Adrenal gland (tissue), 12 donors: ENCODE results near the gene TMEM132C. TPM values are rescaled to one million over a fixed set of nuclear protein-coding genes. Genes with fewer than 3 reads are reported as not detected.

Source experiments
- DNase-seq, 7 donors: peaks; one replicate each; pipeline ENCODE4 v3.0.0-alpha.2; 2019 to 2020
- H3K27ac ChIP-seq, 5 donors: fragments of 200-600 bp; sonication (generic) in 4 of 5; 1 replicate in 3 of 5; 2 replicates in 2 of 5; pipeline versions ENCODE4 v1.5.1 to v1.8.0; 2016 to 2020; ENCODE audit warnings: mild to moderate bottlenecking in 1 of 5
- H3K27me3 ChIP-seq: fragments of 200-600 bp; 2 replicates; pipeline ENCODE4 v1.8.0; 2021
- H3K36me3 ChIP-seq, 2 donors: fragments of 200-600 bp; replicated peaks in 1 of 2; 1 replicate in 1 of 2; 2 replicates in 1 of 2; pipeline versions ENCODE4 v1.5.1 to v1.8.0; 2018 to 2022
- H3K4me1 ChIP-seq, 2 donors: fragments of 200-600 bp; replicated peaks in 1 of 2; 1 replicate in 1 of 2; 2 replicates in 1 of 2; pipeline versions ENCODE4 v1.5.1 to v1.8.0; 2018 to 2021
- H3K4me3 ChIP-seq, 4 donors: fragments of 200-600 bp; sonication (generic) in 3 of 4; one replicate each; pipeline ENCODE4 v1.5.1; 2016 to 2018
- H3K9me3 ChIP-seq, 3 donors: fragments of 200-600 bp; sonication (generic) in 1 of 3; replicated peaks in 1 of 3; 1 replicate in 2 of 3; 2 replicates in 1 of 3; pipeline versions ENCODE4 v1.5.1 to v1.8.0; 2016 to 2021
- CTCF ChIP-seq, 6 experiments: fragments of 450-650 bp in 4 of 6; fragments of 200-600 bp in 2 of 6; sonication (generic) in 1 of 6; IDR thresholded peaks; 1 replicate in 5 of 6; 2 replicates in 1 of 6; pipeline versions ENCODE4 v1.5.1 to v1.8.0; 2016 to 2021; ENCODE audit warnings: antibody characterized with exemption in 6 of 6, mild to moderate bottlenecking in 2 of 6, moderate library complexity in 1 of 6
- POLR2A ChIP-seq, 2 donors: fragments of 450-650 bp; IDR thresholded peaks; one replicate each; pipeline ENCODE4 v1.6.1; 2017; ENCODE audit warnings: antibody characterized with exemption in 2 of 2, mild to moderate bottlenecking in 2 of 2, moderate library complexity in 1 of 2
- WGBS, 4 donors: extraction: QIAGEN DNeasy Blood & Tissue Kit in 2 of 4; methylation state at CpG; one replicate each; pipeline versions ENCODE4 v1.1.5 to v1.1.7; 2013 to 2017; 5-methylcytosine and 5-hydroxymethylcytosine counted together
- intact Hi-C, 2 donors: fragments of 100-400 bp; cut with DNase I; formaldehyde crosslinking; loops; one replicate each; pipeline versions ENCODE4 v1.14.1 to v1.15.0; 2022 to 2023
- polyA plus RNA-seq, 3 donors: library from polyadenylated mRNA; stranded (reverse); fragments of 200-250 nt in 2 of 3; fragments of 350-450 nt in 1 of 3; fragmentation: Illumina TruSeq in 1 of 3; extraction: RNeasy Lipid Tissue Mini Kit (QIAGEN cat#74804) in 1 of 3; gene quantifications; one replicate each; pipeline ENCODE4 v1.2.3, GENCODE V29; 2013 to 2014
- total RNA-seq, 9 donors: library from RNA; depleted of rRNA in 4 of 9; stranded (reverse); fragments of >200 nt in 4 of 9; fragments of 120-200 nt in 1 of 9; fragmentation: NEBNext Ultra II Directional in 1 of 9; extraction: Animal tissue kit (Norgen Biotek cat#: 25700) in 1 of 9; gene quantifications; one replicate each; pipeline versions ENCODE4 v1.1.0 to v1.2.4, GENCODE V29; 2013 to 2023
- donor health status: healthy with polysubstance abuse.
- donor health status: Bipolar disorder and iron deficiency.
- donor health status: DM: yes; HTN: yes; CAD: no.
- donor health status: DM: no; HTN: no; CAD: no.
- donor health status: DM: no; HTN: no; CAD: no.
- donor health status: DM: yes; HTN: yes; CAD: no.

The TMEM132C gene
- total and polyA plus RNA-seq, 12 donors = 1.2 to 4.2 (median 2.5) TPM

GRCh38 chr12:128549601-128550218 lies 282.7 kb downstream of the TMEM132C start:
- Histone ChIP-seq H3K9me3 (no peaks in the 10 kb centered on the region), H3K27ac (no peak overlapping the region), H3K4me3 (no peak overlapping the region), H3K27me3 (no peaks in the 10 kb centered on the region), H3K4me1 (no peaks in the 10 kb centered on the region), H3K36me3 (no peaks in the 10 kb centered on the region)
- DNase-seq = no peak
- WGBS, 4 donors = 62 to 73% (median 70%) methylated on average over 12 to 13 of the region's 13 CpGs
- intact Hi-C loops = no loop called here
- TF ChIP-seq POLR2A (IDR thresholded peaks at IDR 0.05) (no peak), CTCF (IDR thresholded peaks at IDR 0.05) (no peak)

- no peaks in the 10 kb centered on the region for H3K4me1 ChIP-seq
- H3K4me3 ChIP-seq = no peak overlapping the region
- H3K27ac ChIP-seq = no peak overlapping the region
- H3K27me3 ChIP-seq = no peaks in the 10 kb centered on the region
- H3K9me3 ChIP-seq = no peaks in the 10 kb centered on the region
- no peak for DNase-seq
- intact Hi-C loops = no loop called here
- whole genome bisulfite sequencing, 4 donors = 14 to 28% (median 18%) methylated on average over 6 to 9 of the region's 9 CpGs
- TF ChIP-seq POLR2A (IDR thresholded peaks at IDR 0.05) (no peak), CTCF (IDR thresholded peaks at IDR 0.05) (no peak)
- H3K36me3 ChIP-seq = no peaks in the 10 kb centered on the region
Measured at GRCh38 chr12:128551266-128551665, 284.3 kb downstream of the TMEM132C start.

GRCh38 chr12:128554546-128555304 lies 287.8 kb downstream of the TMEM132C start:
- no peak overlapping the region for H3K27ac ChIP-seq
- no peak overlapping the region for H3K4me3 ChIP-seq
- no peaks in the 10 kb centered on the region for H3K9me3 ChIP-seq
- WGBS, 4 donors = 42 to 48% (median 45%) methylated on average over 8 to 12 of the region's 12 CpGs
- no peak for DNase-seq
- intact Hi-C loops = no loop called here
- no peaks in the 10 kb centered on the region for H3K36me3 ChIP-seq
- no peak for TF ChIP-seq POLR2A (IDR thresholded peaks at IDR 0.05)
- TF ChIP-seq CTCF (IDR thresholded peaks at IDR 0.05) = no peak
- no peaks in the 10 kb centered on the region for H3K27me3 ChIP-seq
- no peaks in the 10 kb centered on the region for H3K4me1 ChIP-seq

- Histone ChIP-seq H3K27ac (no peak overlapping the region), H3K27me3 (no peaks in the 10 kb centered on the region), H3K36me3 (no peaks in the 10 kb centered on the region), H3K9me3 (no peaks in the 10 kb centered on the region), H3K4me3 (no peak overlapping the region), H3K4me1 (no peaks in the 10 kb centered on the region)
- intact Hi-C loops = no loop called here
- 43 to 71% (median 58%) methylated on average over 1 of the region's 1 CpG for WGBS, 4 donors
- TF ChIP-seq CTCF (IDR thresholded peaks at IDR 0.05) (no peak), POLR2A (IDR thresholded peaks at IDR 0.05) (no peak)
- no peak for DNase-seq
Measured at GRCh38 chr12:128557231-128557630, 290.3 kb downstream of the TMEM132C start.
